RWPE2 (cell line): ENCODE results near the gene AIFM1.
A peak's percentile ranks its signal among the peaks of the same experiment; 100 is the strongest.

Source experiments
- ATAC-seq: fragments of 200-7000 bp; cut with Tn5 transposase; 3 replicates; pipeline ENCODE4 v1.9.1; 2021; ENCODE audit warnings: low read depth
- DNase-seq: peaks from one replicate; pipeline ENCODE4 v3.0.0-alpha.2; 2020; ENCODE audit warnings: low spot score
- H3K27ac ChIP-seq: fragments of 450-650 bp; 2 replicates; pipeline ENCODE4 v1.5.1; 2017; ENCODE audit warnings: mild to moderate bottlenecking; ENCODE audit not compliant: poor library complexity, severe bottlenecking
- H3K27me3 ChIP-seq: fragments of 250-450 bp; sonication (Bioruptor Pico); 2 replicates; pipeline ENCODE4 v1.5.1; 2021; ENCODE audit warnings: mild to moderate bottlenecking, moderate library complexity; ENCODE audit not compliant: insufficient read depth, poor library complexity, severe bottlenecking
- H3K36me3 ChIP-seq: fragments of 250-450 bp; sonication (Bioruptor Pico); 2 replicates; pipeline ENCODE4 v1.5.1; 2020; ENCODE audit warnings: low read depth, mild to moderate bottlenecking, moderate library complexity
- H3K4me1 ChIP-seq: fragments of 250-450 bp; sonication (Bioruptor Pico); 2 replicates; pipeline ENCODE4 v1.5.1; 2021; ENCODE audit warnings: mild to moderate bottlenecking, moderate library complexity; ENCODE audit not compliant: insufficient read depth, poor library complexity, severe bottlenecking
- H3K4me3 ChIP-seq: fragments of 250-450 bp; sonication (Bioruptor Pico); 2 replicates; pipeline ENCODE4 v1.5.1; 2021; ENCODE audit warnings: mild to moderate bottlenecking, moderate library complexity; ENCODE audit not compliant: severe bottlenecking
- H3K9me3 ChIP-seq: fragments of 250-450 bp; sonication (Bioruptor Pico); 2 replicates; pipeline ENCODE4 v1.5.1; 2021; ENCODE audit warnings: mild to moderate bottlenecking, moderate library complexity; ENCODE audit not compliant: severe bottlenecking
- TF ChIP-seq, protein P1 (sequence below): fragments of 450-650 bp; IDR thresholded peaks from one replicate; pipeline ENCODE4 v1.5.1; 2017; ENCODE audit warnings: mild to moderate bottlenecking, moderate library complexity; ENCODE audit not compliant: poor library complexity, severe bottlenecking

AIFM1 gene

DNA sequence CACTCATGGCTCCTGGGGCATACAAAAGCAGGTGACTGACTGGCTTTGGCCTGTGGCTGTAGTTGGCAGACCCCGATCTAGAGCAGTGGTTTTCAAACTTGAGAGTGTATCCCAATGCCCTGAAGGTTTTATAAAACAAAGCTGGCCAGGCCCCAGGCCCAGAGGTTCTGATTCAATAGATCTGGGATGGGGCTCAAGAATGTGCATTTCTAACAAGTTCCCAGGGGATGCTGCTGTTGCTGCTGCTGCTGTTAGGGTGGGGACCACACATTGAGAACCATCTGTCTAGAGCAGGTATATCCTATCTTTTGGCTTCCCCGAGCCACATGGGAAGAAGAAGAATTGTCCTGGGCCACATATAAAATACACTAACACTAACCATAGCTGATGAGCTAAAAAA, 7.3 kb downstream of the AIFM1 start:
- no peak for ATAC-seq
- no peaks in the 10 kb centered on the region for H3K4me1 ChIP-seq
- TF ChIP-seq, protein P1, sequence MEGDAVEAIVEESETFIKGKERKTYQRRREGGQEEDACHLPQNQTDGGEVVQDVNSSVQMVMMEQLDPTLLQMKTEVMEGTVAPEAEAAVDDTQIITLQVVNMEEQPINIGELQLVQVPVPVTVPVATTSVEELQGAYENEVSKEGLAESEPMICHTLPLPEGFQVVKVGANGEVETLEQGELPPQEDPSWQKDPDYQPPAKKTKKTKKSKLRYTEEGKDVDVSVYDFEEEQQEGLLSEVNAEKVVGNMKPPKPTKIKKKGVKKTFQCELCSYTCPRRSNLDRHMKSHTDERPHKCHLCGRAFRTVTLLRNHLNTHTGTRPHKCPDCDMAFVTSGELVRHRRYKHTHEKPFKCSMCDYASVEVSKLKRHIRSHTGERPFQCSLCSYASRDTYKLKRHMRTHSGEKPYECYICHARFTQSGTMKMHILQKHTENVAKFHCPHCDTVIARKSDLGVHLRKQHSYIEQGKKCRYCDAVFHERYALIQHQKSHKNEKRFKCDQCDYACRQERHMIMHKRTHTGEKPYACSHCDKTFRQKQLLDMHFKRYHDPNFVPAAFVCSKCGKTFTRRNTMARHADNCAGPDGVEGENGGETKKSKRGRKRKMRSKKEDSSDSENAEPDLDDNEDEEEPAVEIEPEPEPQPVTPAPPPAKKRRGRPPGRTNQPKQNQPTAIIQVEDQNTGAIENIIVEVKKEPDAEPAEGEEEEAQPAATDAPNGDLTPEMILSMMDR, result no peak
- H3K9me3 ChIP-seq, result no peaks in the 10 kb centered on the region
- H3K36me3 ChIP-seq, result no peaks in the 10 kb centered on the region
- no peak overlapping the region for H3K4me3 ChIP-seq
- no peaks in the 10 kb centered on the region for H3K27me3 ChIP-seq
- no peak for DNase-seq
- no peak overlapping the region for H3K27ac ChIP-seq

DNA sequence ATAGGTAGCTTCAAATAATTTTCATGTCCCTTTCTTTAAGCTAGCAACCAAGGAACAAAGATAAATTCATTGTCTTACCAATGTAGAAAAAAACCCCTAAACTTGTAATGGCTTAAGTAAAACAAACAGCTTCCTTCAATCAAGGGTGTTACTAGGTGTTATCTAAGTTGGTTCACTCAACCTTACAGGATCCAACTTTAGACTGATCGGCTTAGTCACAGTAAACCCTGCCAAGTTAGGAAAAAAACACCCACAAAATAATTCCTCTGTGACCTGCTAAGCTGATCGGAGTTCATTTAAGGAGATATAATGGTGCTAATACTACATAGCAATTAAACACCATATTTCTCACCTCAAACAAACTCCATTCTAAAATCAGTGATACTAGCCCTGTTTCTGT, 10.1 kb downstream of the AIFM1 start:
- ATAC-seq (no peak), DNase-seq (no peak)
- Histone ChIP-seq H3K27me3 (no peaks in the 10 kb centered on the region), H3K4me1 (no peaks in the 10 kb centered on the region), H3K36me3 (no peaks in the 10 kb centered on the region), H3K4me3 (no peak overlapping the region), H3K27ac (no peak overlapping the region), H3K9me3 (no peaks in the 10 kb centered on the region)
- TF ChIP-seq, protein P1, result no peak

DNA sequence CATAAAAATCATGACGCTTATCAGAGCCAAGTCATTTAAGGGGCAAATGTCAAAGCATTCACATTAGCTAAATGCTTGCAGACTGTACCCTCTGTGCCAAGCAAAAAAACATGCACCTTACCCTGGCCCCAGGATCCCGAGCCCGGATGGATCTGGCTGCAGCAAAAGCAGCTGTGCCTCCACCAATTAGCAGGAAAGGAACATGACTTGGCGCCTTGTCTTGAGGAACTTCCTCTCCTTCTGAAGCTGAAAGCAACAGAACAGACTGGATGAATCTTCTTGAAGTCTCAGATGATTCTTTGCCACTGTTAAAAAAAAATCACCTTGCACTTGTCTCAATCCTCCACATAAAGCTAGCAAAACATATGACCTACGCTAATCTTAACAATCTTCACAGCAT, 18.0 kb downstream of the AIFM1 start:
- no peaks in the 10 kb centered on the region for H3K4me1 ChIP-seq
- TF ChIP-seq, protein P1, result no peak
- no peaks in the 10 kb centered on the region for H3K9me3 ChIP-seq
- ATAC-seq (no peak), DNase-seq (no peak)
- no peak overlapping the region for H3K27ac ChIP-seq
- no peak overlapping the region for H3K4me3 ChIP-seq
- 0 out of 2 replicates have a peak, but pooled peaks cover 9% of the 10 kb centered on the region for H3K36me3 ChIP-seq
- H3K27me3 ChIP-seq, result no peaks in the 10 kb centered on the region

DNA sequence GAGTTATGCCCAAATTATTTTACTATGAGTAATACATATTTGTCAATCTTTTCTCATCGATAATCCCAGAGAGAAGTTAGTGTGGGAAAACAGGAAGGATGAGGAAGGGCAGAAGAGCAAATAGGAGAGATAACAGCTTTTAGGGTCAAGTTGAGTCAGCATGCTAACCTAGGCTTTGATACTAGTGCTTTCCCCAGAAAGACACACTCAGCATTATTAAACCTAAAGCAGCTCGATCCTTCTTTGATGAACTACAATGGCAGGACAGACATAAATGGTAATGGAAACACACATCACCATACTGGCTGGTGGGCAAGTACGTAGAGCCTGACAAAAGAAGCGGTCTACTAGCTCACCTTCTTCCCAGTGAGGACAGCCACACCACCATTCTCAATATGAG, 20.5 kb downstream of the AIFM1 start:
- no peaks in the 10 kb centered on the region for H3K27me3 ChIP-seq
- TF ChIP-seq, protein P1, result no peak
- no peak for ATAC-seq

DNA sequence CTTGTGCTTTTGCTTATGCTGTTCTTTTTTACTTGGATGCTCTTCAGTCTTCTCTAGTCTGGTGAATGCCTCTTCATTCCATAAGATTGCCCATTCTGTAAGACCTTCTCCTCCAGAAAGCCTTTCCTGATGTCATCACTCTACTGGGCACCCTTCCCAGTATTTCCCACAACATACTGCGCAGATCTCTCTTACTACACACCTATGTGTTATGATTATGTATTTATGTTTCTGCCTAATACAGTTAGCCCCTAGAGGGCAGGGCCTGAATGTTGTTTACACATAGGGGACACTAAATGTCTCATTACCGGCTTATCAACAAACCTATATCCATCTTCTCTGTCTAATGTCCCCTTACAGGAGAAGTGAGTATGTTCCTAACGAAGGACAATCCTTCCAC, 21.1 kb downstream of the AIFM1 start:
- Histone ChIP-seq H3K9me3 (no peaks in the 10 kb centered on the region), H3K36me3 (0 out of 2 replicates have a peak, but pooled peaks cover 9% of the 10 kb centered on the region), H3K27ac (no peak overlapping the region), H3K4me3 (no peak overlapping the region), H3K27me3 (no peaks in the 10 kb centered on the region), H3K4me1 (no peaks in the 10 kb centered on the region)
- DNase-seq (no peak), ATAC-seq (peak; percentile 71)
- TF ChIP-seq, protein P1, result peak; percentile 9

More for the DNA sequence above, 20.5 kb downstream of the AIFM1 start:
- H3K4me1 ChIP-seq, result no peaks in the 10 kb centered on the region
- DNase-seq, result no peak
- H3K9me3 ChIP-seq, result no peaks in the 10 kb centered on the region
- no peak overlapping the region for H3K4me3 ChIP-seq
- no peak overlapping the region for H3K27ac ChIP-seq
- H3K36me3 ChIP-seq, result 0 out of 2 replicates have a peak, but pooled peaks cover 9% of the 10 kb centered on the region
